Colonic mucosa (tissue), 4 donors: ENCODE measurements around the gene OR5B12. TPM values are rescaled to one million over a fixed set of nuclear protein-coding genes. Genes with fewer than 3 reads are reported as not detected.

ENCODE experiments used
- DNase-seq: peaks from one replicate; pipeline ENCODE4 v3.0.0-alpha.2; 2020
- H3K27ac ChIP-seq: fragments of 200-600 bp; one replicate; pipeline ENCODE4 v1.8.0; 2021
- H3K27me3 ChIP-seq: fragments of 200-600 bp; one replicate; pipeline ENCODE4 v1.8.0; 2021
- H3K36me3 ChIP-seq: fragments of 200-600 bp; one replicate; pipeline ENCODE4 v1.8.0; 2021
- H3K4me1 ChIP-seq: fragments of 200-600 bp; one replicate; pipeline ENCODE4 v1.8.0; 2021; ENCODE audit warnings: mild to moderate bottlenecking
- H3K4me3 ChIP-seq: fragments of 200-600 bp; one replicate; pipeline ENCODE4 v1.8.0; 2021
- H3K9ac ChIP-seq, 2 donors: one replicate each; pipeline ENCODE4 v1.7.0; 2013; ENCODE audit warnings: control low read depth in 2 of 2, low read depth in 2 of 2, low read length in 2 of 2
- H3K9me3 ChIP-seq: fragments of 200-600 bp; one replicate; pipeline ENCODE4 v1.8.0; 2021
- CTCF ChIP-seq: fragments of 200-600 bp; IDR thresholded peaks from one replicate; pipeline ENCODE4 v1.8.0; 2022; ENCODE audit warnings: antibody characterized with exemption, mild to moderate bottlenecking
- intact Hi-C: fragments of 100-400 bp; cut with DNase I; formaldehyde crosslinking; loops from one replicate; pipeline ENCODE4 v1.14.1; 2022
- total RNA-seq, 2 donors: library from RNA; stranded (reverse); fragmentation: NEBNext Ultra II Directional in 1 of 2; extraction: Animal tissue kit (Norgen Biotek cat#: 25700) in 1 of 2; gene quantifications; one replicate each; pipeline ENCODE4 v1.2.1, GENCODE V29; 2021
- donor health status: healthy.
- donor health status: DM: no; HTN: no; CAD: no.
- donor health status: DM: no; HTN: no; CAD: no.

The OR5B12 gene
- total RNA-seq, 2 donors from 2014 or later: not detected

GRCh38 chr11:58465690-58466089 is 23.7 kb upstream of the OR5B12 start:
- H3K27me3 ChIP-seq: no peaks in the 10 kb centered on the region
- intact Hi-C loops: no loop called here
- no peak overlapping the region for H3K27ac ChIP-seq

GRCh38 chr11:58451585-58451984 is 9.5 kb upstream of the OR5B12 start:
- Histone ChIP-seq H3K9ac (no peak overlapping the region), H3K27ac (no peak overlapping the region)
- intact Hi-C loops: no loop called here

More at GRCh38 chr11:58465690-58466089, 23.7 kb upstream of the OR5B12 start:
- Histone ChIP-seq H3K36me3 (no peaks in the 10 kb centered on the region), H3K9me3 (no peaks in the 10 kb centered on the region), H3K4me3 (no peak overlapping the region), H3K9ac (no peak overlapping the region), H3K4me1 (no peaks in the 10 kb centered on the region)
- no peak for TF ChIP-seq CTCF
- no peak for DNase-seq

GRCh38 chr11:58446294-58446693 is 4.3 kb upstream of the OR5B12 start:
- TF ChIP-seq CTCF: no peak
- no peak overlapping the region for H3K9ac ChIP-seq
- H3K27ac ChIP-seq: no peak overlapping the region
- H3K36me3 ChIP-seq: no peaks in the 10 kb centered on the region
- H3K4me1 ChIP-seq: no peaks in the 10 kb centered on the region
- no peak overlapping the region for H3K4me3 ChIP-seq
- intact Hi-C loops: no loop called here
- H3K9me3 ChIP-seq: no peaks in the 10 kb centered on the region
- no peaks in the 10 kb centered on the region for H3K27me3 ChIP-seq
- DNase-seq: no peak

More at GRCh38 chr11:58451585-58451984, 9.5 kb upstream of the OR5B12 start:
- H3K36me3 ChIP-seq: no peaks in the 10 kb centered on the region
- no peak overlapping the region for H3K4me3 ChIP-seq
- TF ChIP-seq CTCF: no peak
- no peaks in the 10 kb centered on the region for H3K4me1 ChIP-seq
- no peaks in the 10 kb centered on the region for H3K27me3 ChIP-seq
- no peak for DNase-seq
- no peaks in the 10 kb centered on the region for H3K9me3 ChIP-seq

- no peak overlapping the region for H3K27ac ChIP-seq
- no peak overlapping the region for H3K9ac ChIP-seq
- H3K36me3 ChIP-seq: no peaks in the 10 kb centered on the region
- DNase-seq: no peak
- TF ChIP-seq CTCF: no peak
- H3K27me3 ChIP-seq: no peaks in the 10 kb centered on the region
- no peaks in the 10 kb centered on the region for H3K4me1 ChIP-seq
- H3K9me3 ChIP-seq: no peaks in the 10 kb centered on the region
- H3K4me3 ChIP-seq: no peak overlapping the region
- intact Hi-C loops: no loop called here
Observed at GRCh38 chr11:58444300-58444699, 2.3 kb upstream of the OR5B12 start.

GRCh38 chr11:58438486-58438885 is 3.5 kb downstream of the OR5B12 start:
- Histone ChIP-seq H3K9me3 (no peaks in the 10 kb centered on the region), H3K27ac (no peak overlapping the region), H3K4me3 (no peak overlapping the region), H3K27me3 (no peaks in the 10 kb centered on the region), H3K36me3 (no peaks in the 10 kb centered on the region), H3K9ac (no peak overlapping the region), H3K4me1 (no peaks in the 10 kb centered on the region)
- no peak for TF ChIP-seq CTCF
- intact Hi-C loops: no loop called here
- no peak for DNase-seq

- no peak for DNase-seq
- intact Hi-C loops: no loop called here
- H3K27me3 ChIP-seq: no peaks in the 10 kb centered on the region
- no peak overlapping the region for H3K4me3 ChIP-seq
- no peaks in the 10 kb centered on the region for H3K4me1 ChIP-seq
- no peak for TF ChIP-seq CTCF
- no peaks in the 10 kb centered on the region for H3K36me3 ChIP-seq
- H3K9me3 ChIP-seq: no peaks in the 10 kb centered on the region
- H3K9ac ChIP-seq: no peak overlapping the region
- H3K27ac ChIP-seq: no peak overlapping the region
Observed at GRCh38 chr11:58434217-58434616, 7.8 kb downstream of the OR5B12 start.
